Measurements from ENCODE around the gene TTC28.
"Not testable (repeated sequence)": the region's sequence is repeated elsewhere in the genome, so short reads cannot be mapped to it uniquely, and the experiment has no call there.

Gene TTC28

DNA sequence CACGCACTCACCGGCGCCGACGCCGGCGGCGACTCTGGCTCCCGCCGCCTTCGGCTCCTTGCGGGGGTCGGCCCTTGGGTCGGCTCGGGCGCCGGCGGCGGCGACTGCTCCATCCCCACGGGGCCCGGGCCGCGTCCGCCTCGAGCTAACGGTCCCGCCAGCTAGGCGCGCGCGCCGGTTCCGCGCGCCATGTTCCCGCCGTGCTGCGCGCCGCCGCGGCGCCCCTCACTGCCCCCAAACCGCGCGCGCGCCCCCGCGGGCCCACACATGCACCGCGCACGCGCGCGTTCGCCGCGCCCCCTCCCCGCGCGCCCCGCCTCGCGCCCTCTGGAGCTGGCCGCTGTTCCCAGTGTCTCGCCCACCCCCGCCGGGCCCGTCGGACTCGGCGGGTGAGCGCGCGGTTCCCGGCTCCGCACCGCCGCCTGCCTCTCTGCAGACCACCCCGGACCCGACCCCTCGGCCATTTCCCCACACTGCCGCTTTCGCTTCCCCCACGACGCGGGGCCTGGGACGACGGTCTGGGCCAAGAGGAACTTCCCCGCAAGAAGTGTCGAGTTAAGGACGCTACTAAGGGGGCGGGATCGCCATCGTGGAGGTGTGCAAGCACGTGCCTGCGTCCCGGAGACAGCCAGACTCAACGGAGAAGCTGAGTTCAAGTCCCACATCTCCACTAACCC is at the start of gene TTC28:
Gene TTC28, minus strand, starts transcription at position 230 of the 677 bp plus-strand sequence. Its CDS starts 117 bp downstream, at position 113.
- H3K4me1 ChIP-seq (ENCODE audit: control insufficient read depth, insufficient read depth, low read length, unreplicated experiment); H3K27me3 ChIP-seq (ENCODE audit: insufficient read depth, low read length); H3K79me2 ChIP-seq (ENCODE audit: control insufficient read depth, insufficient read depth, low read length, unreplicated experiment); H3K27ac ChIP-seq (ENCODE audit: low read depth, low read length); H3K36me3 ChIP-seq (ENCODE audit: insufficient read depth, low read length): not testable (repeated sequence)
- H3K4me3 ChIP-seq (ENCODE audit: low read depth, low read length) = peak within 1 kb of the TSS; percentile 86
- H2AFZ ChIP-seq (ENCODE audit: low read length, unreplicated experiment) = peak within 1 kb of the TSS; percentile 81

DNA sequence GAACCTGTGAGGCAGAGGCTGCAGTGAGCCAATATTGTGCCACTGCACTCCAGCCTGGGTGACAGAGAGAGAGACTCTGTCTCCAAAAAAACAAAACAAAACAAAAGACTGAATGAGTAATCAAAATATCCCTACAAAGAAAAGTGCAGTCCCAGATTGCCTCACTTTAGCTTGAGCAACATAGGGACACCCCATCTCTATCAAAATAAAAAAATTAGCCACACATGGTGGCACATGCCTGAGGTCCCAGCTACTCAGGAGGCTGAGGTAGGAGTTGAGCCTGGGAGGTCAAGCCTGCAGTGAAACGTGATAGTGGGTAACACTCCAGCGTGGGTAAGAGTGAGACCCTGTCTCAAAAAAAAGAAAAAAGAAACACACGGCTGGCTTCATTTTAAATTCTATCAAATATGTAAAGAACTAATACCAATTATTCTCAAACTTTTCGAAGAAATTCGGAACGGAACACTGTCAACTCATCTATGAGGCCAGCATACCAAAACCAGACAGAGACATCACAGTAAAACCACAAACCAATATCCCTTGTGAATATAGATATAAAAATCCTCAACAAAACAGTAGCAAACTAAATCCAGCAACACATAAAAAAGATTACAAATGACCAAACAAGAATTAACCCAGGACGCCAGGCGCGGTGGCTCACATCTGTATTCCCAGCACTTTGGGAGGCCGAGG is 49.1 kb upstream of the TTC28 start:
- Histone ChIP-seq H3K27me3 (ENCODE audit: insufficient read depth, low read length) (no peaks in the 10 kb centered on the region), H3K4me3 (ENCODE audit: low read depth, low read length) (no peak overlapping the region), H3K79me2 (ENCODE audit: control insufficient read depth, insufficient read depth, low read length, unreplicated experiment) (peaks cover 2% of the 10 kb centered on the region), H3K36me3 (ENCODE audit: insufficient read depth, low read length) (no peaks in the 10 kb centered on the region), H2AFZ (ENCODE audit: low read length, unreplicated experiment) (no peak overlapping the region), H3K27ac (ENCODE audit: low read depth, low read length) (peak overlapping the region; percentile 57; the same call in 1 of the 2 replicates), H3K4me1 (ENCODE audit: control insufficient read depth, insufficient read depth, low read length, unreplicated experiment) (peaks cover 9% of the 10 kb centered on the region)

DNA sequence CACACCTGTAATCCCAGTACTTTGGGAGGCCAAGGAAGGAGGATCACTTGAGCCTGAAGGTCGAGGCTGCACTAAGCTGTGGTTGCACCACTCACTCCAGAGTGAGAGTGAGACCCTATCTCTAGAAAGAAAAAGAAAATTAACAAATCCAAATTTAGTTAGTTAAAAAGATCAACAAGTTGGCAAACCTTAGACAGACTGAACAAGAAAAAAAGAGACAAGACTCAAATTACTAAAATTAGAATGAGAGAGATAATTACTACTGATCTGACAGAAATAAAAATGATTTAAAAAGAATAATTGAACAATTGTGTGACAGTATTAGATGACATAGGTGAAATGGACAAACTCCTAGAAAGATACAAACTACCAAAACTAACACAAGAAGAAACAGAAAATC is 48.4 kb upstream of the TTC28 start:
- H3K36me3 ChIP-seq (ENCODE audit: insufficient read depth, low read length) = no peaks in the 10 kb centered on the region
- no peak overlapping the region for H2AFZ ChIP-seq (ENCODE audit: low read length, unreplicated experiment)
- peaks cover 2% of the 10 kb centered on the region for H3K79me2 ChIP-seq (ENCODE audit: control insufficient read depth, insufficient read depth, low read length, unreplicated experiment)
- H3K27me3 ChIP-seq (ENCODE audit: insufficient read depth, low read length) = no peaks in the 10 kb centered on the region
- no peak overlapping the region for H3K4me3 ChIP-seq (ENCODE audit: low read depth, low read length)
- peaks cover 9% of the 10 kb centered on the region for H3K4me1 ChIP-seq (ENCODE audit: control insufficient read depth, insufficient read depth, low read length, unreplicated experiment)
- peak overlapping the region; percentile 57 for H3K27ac ChIP-seq (ENCODE audit: low read depth, low read length)

DNA sequence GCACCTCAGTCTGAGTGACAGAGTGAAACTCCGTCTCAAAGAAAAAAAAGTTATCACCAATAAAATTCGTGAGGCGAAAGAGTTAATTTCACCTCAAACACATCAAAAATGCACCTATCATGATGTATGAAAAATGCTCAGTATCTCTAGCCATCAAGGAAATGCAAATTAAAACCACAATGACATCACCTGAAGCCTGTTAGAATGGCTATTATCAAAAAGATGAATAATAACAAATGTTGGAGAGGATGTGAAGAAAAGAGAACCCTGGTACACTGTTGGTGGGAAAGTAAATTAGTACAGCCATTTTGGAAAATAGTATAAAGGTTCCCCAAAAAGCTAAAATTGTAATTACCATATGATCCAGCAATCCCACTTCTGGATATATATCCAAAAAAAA is 38.4 kb upstream of the TTC28 start:
- H3K27me3 ChIP-seq (ENCODE audit: insufficient read depth, low read length) = no peaks in the 10 kb centered on the region
- peaks cover 5% of the 10 kb centered on the region for H3K4me1 ChIP-seq (ENCODE audit: control insufficient read depth, insufficient read depth, low read length, unreplicated experiment)
- H2AFZ ChIP-seq (ENCODE audit: low read length, unreplicated experiment) = no peak overlapping the region
- H3K4me3 ChIP-seq (ENCODE audit: low read depth, low read length) = no peak overlapping the region
- H3K79me2 ChIP-seq (ENCODE audit: control insufficient read depth, insufficient read depth, low read length, unreplicated experiment) = no peaks in the 10 kb centered on the region
- H3K27ac ChIP-seq (ENCODE audit: low read depth, low read length) = no peak overlapping the region
- no peaks in the 10 kb centered on the region for H3K36me3 ChIP-seq (ENCODE audit: insufficient read depth, low read length)

GRCh38 chr22:28716686-28717085 is 37.0 kb upstream of the TTC28 start:
- H3K36me3 ChIP-seq (ENCODE audit: insufficient read depth, low read length) = no peaks in the 10 kb centered on the region
- no peak overlapping the region for H2AFZ ChIP-seq (ENCODE audit: low read length, unreplicated experiment)
- no peak overlapping the region for H3K27ac ChIP-seq (ENCODE audit: low read depth, low read length)
- H3K4me3 ChIP-seq (ENCODE audit: low read depth, low read length) = no peak overlapping the region
- peaks cover 15% of the 10 kb centered on the region for H3K4me1 ChIP-seq (ENCODE audit: control insufficient read depth, insufficient read depth, low read length, unreplicated experiment)
- no peaks in the 10 kb centered on the region for H3K27me3 ChIP-seq (ENCODE audit: insufficient read depth, low read length)
- no peaks in the 10 kb centered on the region for H3K79me2 ChIP-seq (ENCODE audit: control insufficient read depth, insufficient read depth, low read length, unreplicated experiment)

DNA sequence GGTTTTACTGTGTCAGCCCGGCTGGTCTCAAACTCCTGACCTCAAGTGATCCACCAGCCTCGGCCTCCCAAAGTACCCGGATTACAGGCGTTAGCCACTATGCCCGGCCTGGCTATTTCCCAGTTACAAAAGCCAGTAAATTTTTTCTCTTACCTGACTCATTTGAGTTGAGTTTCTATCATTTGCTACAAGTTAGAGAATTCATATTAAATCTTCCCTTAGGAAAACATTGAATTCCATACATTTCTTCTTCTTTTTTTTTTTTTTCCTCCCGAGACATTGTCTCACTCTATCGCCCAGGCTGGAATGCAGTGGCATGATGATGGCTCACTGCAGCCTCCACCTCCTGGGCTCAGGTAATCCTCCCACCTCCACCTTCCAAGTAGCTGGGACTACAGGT is 36.0 kb upstream of the TTC28 start:
- Histone ChIP-seq H3K36me3 (ENCODE audit: insufficient read depth, low read length) (no peaks in the 10 kb centered on the region), H3K27me3 (ENCODE audit: insufficient read depth, low read length) (no peaks in the 10 kb centered on the region), H3K27ac (ENCODE audit: low read depth, low read length) (no peak overlapping the region), H3K4me3 (ENCODE audit: low read depth, low read length) (no peak overlapping the region), H3K79me2 (ENCODE audit: control insufficient read depth, insufficient read depth, low read length, unreplicated experiment) (no peaks in the 10 kb centered on the region), H3K4me1 (ENCODE audit: control insufficient read depth, insufficient read depth, low read length, unreplicated experiment) (peaks cover 26% of the 10 kb centered on the region), H2AFZ (ENCODE audit: low read length, unreplicated experiment) (no peak overlapping the region)

DNA sequence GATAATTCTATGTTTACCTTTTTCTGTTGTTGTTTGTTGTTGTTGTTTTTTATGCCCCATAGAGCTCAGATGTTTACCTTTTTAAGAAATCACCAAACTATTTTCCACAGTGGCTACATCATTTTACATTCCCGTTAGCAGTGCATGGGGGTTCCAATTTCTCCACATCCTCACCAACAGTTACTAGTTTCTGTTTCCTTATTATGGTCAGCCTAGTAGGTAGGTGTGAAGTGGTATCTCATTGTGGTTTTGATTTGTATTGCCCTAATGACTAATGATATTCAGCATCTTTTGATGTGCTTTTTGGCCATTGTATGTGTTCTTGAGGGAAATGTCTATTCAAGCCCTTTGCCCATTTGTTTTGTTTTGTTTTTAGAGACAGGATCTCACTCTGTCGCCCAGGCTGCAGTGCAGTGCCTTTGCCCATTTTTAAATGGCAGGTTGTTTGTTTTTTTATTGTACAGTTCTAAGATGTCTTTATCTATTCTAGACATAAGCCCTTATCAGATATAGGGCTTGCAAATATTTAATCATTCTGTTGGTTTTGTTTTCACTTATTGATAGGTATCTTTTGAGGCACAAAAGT is 34.5 kb upstream of the TTC28 start:
- Histone ChIP-seq H3K79me2 (ENCODE audit: control insufficient read depth, insufficient read depth, low read length, unreplicated experiment) (no peaks in the 10 kb centered on the region), H3K27ac (ENCODE audit: low read depth, low read length) (peak overlapping the region; percentile 34; the same call in 1 of the 2 replicates), H2AFZ (ENCODE audit: low read length, unreplicated experiment) (no peak overlapping the region), H3K36me3 (ENCODE audit: insufficient read depth, low read length) (no peaks in the 10 kb centered on the region), H3K4me1 (ENCODE audit: control insufficient read depth, insufficient read depth, low read length, unreplicated experiment) (peaks cover 33% of the 10 kb centered on the region), H3K4me3 (ENCODE audit: low read depth, low read length) (no peak overlapping the region), H3K27me3 (ENCODE audit: insufficient read depth, low read length) (no peaks in the 10 kb centered on the region)

DNA sequence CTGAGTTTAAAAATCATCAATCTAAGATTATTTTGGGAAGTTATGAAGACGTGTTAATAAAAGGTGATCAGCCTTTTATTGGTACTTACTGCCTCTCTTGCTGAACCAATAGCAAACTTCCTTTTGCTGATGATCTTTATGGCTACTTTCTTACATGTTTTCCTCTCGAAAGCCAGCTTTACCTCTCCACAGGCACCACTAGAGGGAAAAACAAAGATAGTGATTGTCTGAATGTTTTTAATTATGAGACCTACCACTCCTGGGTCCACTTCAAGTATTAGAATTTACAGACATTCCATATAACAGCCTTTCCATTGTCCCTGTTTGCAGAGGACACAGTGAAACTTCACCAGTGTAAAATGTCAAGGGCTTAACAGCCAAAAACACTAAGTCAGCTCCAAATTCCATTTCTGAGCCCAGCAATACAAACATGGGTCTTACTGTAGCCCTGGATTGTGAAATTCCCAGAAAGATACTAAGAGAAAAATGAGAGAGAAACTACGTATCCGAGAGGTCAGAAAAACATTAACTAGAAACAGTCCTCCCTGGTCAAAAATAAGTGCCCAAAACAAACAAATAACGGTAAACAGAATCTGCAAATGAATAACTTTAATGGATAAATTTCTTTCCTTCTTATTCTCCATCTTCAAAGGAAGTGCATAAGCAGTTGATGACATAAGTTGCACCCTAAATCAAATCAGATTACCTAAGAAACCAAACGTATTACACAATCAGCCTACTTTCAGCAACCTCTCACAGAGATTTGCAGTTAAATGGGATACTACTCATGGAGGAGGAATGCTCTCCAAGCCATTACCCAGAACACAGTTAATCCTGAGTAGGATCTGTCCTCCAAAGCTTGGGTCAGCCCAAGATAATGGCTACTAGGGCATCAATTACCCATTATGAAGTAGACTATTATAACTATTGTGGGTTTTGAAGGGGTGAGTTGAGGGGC is 32.5 kb upstream of the TTC28 start:
- H3K27me3 ChIP-seq (ENCODE audit: insufficient read depth, low read length) = no peaks in the 10 kb centered on the region
- peak overlapping the region; percentile 21 for H2AFZ ChIP-seq (ENCODE audit: low read length, unreplicated experiment)
- H3K79me2 ChIP-seq (ENCODE audit: control insufficient read depth, insufficient read depth, low read length, unreplicated experiment) = no peaks in the 10 kb centered on the region
- no peaks in the 10 kb centered on the region for H3K36me3 ChIP-seq (ENCODE audit: insufficient read depth, low read length)
- H3K4me1 ChIP-seq (ENCODE audit: control insufficient read depth, insufficient read depth, low read length, unreplicated experiment) = peaks cover 36% of the 10 kb centered on the region
- peak overlapping the region; percentile 64 for H3K4me3 ChIP-seq (ENCODE audit: low read depth, low read length)
- H3K27ac ChIP-seq (ENCODE audit: low read depth, low read length) = peak overlapping the region; percentile 99

GRCh38 chr22:28711341-28711740 is 31.7 kb upstream of the TTC28 start:
- Histone ChIP-seq H2AFZ (ENCODE audit: low read length, unreplicated experiment) (no peak overlapping the region), H3K27ac (ENCODE audit: low read depth, low read length) (peak overlapping the region; percentile 99), H3K4me1 (ENCODE audit: control insufficient read depth, insufficient read depth, low read length, unreplicated experiment) (peaks cover 36% of the 10 kb centered on the region), H3K4me3 (ENCODE audit: low read depth, low read length) (peak overlapping the region; percentile 64; the same call in 1 of the 2 replicates), H3K79me2 (ENCODE audit: control insufficient read depth, insufficient read depth, low read length, unreplicated experiment) (no peaks in the 10 kb centered on the region), H3K36me3 (ENCODE audit: insufficient read depth, low read length) (no peaks in the 10 kb centered on the region), H3K27me3 (ENCODE audit: insufficient read depth, low read length) (no peaks in the 10 kb centered on the region)

- no peaks in the 10 kb centered on the region for H3K36me3 ChIP-seq (ENCODE audit: insufficient read depth, low read length)
- H3K27me3 ChIP-seq (ENCODE audit: insufficient read depth, low read length) = no peaks in the 10 kb centered on the region
- H3K27ac ChIP-seq (ENCODE audit: low read depth, low read length) = peak overlapping the region; percentile 99
- peaks cover 36% of the 10 kb centered on the region for H3K4me1 ChIP-seq (ENCODE audit: control insufficient read depth, insufficient read depth, low read length, unreplicated experiment)
- peak overlapping the region; percentile 55 for H3K4me3 ChIP-seq (ENCODE audit: low read depth, low read length)
- H2AFZ ChIP-seq (ENCODE audit: low read length, unreplicated experiment) = peak overlapping the region; percentile 48
- H3K79me2 ChIP-seq (ENCODE audit: control insufficient read depth, insufficient read depth, low read length, unreplicated experiment) = no peaks in the 10 kb centered on the region
These were observed 31.0 kb upstream of the TTC28 start for GRCh38 chr22:28710576-28711191.
